Measurements from ENCODE around the gene IGFL1.

- TF ChIP-seq GATA2 (IDR thresholded peaks at IDR 0.05; ENCODE audit: low read depth, low read length): no peak
- no peak for TF ChIP-seq GATA3 (IDR thresholded peaks at IDR 0.05; ENCODE audit: low read depth, low read length)
Measured at GRCh38 chr19:46211201-46211881, 18.2 kb upstream of the IGFL1 start.

All from SH-SY5Y (cell line).